GM12878 (cell line): Measurements from ENCODE around the gene IL15. TPM values are rescaled to one million over a fixed set of nuclear protein-coding genes. Genes with fewer than 3 reads are reported as not detected.

ENCODE experiments used
- ATAC-seq: fragments of 200-7000 bp; cut with Tn5 transposase; 3 replicates; pipeline ENCODE4 v1.9.1; 2020; ENCODE audit warnings: mild to moderate bottlenecking, moderate library complexity
- BruUV-seq: library from RNA; stranded (reverse); fragments of 400-500 nt; replicated peaks from 2 replicates; lab custom pipeline; 2021; lab: Mats Ljungman, UMichigan
- CTCF ChIA-PET: fragments of 300-600 bp; sonication (Branson Sonifier 250); formaldehyde crosslinking; extraction: SDS; loops from one replicate; lab custom pipeline; 2021; ENCODE audit warnings: inconsistent platforms; lab: Yijun Ruan, JAX
- POLR2A ChIA-PET: fragments of 350-600 bp; formaldehyde crosslinking; extraction: SDS; loops from one replicate; lab custom pipeline; 2021; ENCODE audit warnings: inconsistent platforms; lab: Charles Lee
- RAD21 ChIA-PET: fragments of 300-600 bp; sonication (Branson Sonifier 250); formaldehyde crosslinking; loops from one replicate; lab custom pipeline; 2023; ENCODE audit warnings: antibody characterized with exemption; ENCODE audit not compliant: unreplicated experiment; lab: Charles Lee
- SMC1A ChIA-PET: fragments of 300-600 bp; sonication (Branson Sonifier 250); formaldehyde crosslinking; loops from one replicate; lab custom pipeline; 2023; ENCODE audit not compliant: unreplicated experiment, uncharacterized antibody; lab: Charles Lee
- DNase-seq: peaks from one replicate; pipeline ENCODE4 v3.0.0-alpha.2; 2011; ENCODE audit warnings: low read depth, low spot score
- FAIRE-seq: peaks from 3 replicates; lab custom pipeline; 2011; peaks lifted over from hg19 to GRCh38; lab: Jason Lieb, UNC
- H2AFZ ChIP-seq: 2 replicates; pipeline ENCODE4 v1.6.0; 2011; ENCODE audit warnings: low read depth, low read length, control low read depth; ENCODE audit not compliant: control insufficient read depth
- H3K27ac ChIP-seq: 2 replicates; pipeline ENCODE4 v1.5.1; 2011; ENCODE audit warnings: control low read depth; ENCODE audit not compliant: control insufficient read depth, insufficient read depth
- H3K27me3 ChIP-seq, 2 experiments: replicated peaks in 1 of 2; 2 replicates each; pipeline versions ENCODE4 v1.6.0 to v1.6.1; 2011; ENCODE audit warnings: low read length in 1 of 2; ENCODE audit not compliant: control insufficient read depth in 2 of 2, insufficient read depth in 2 of 2
- H3K36me3 ChIP-seq, 2 experiments: 2 replicates each; pipeline ENCODE4 v1.5.1; 2011; ENCODE audit warnings: low read length in 1 of 2; ENCODE audit not compliant: control insufficient read depth in 2 of 2, insufficient read depth in 2 of 2
- H3K4me1 ChIP-seq: 2 replicates; pipeline ENCODE4 v1.6.1; 2011; ENCODE audit warnings: mild to moderate bottlenecking, low read length, moderate library complexity, mixed read lengths; ENCODE audit not compliant: control insufficient read depth, insufficient read depth
- H3K4me2 ChIP-seq: 2 replicates; pipeline ENCODE4 v1.6.0; 2011; ENCODE audit warnings: control low read depth; ENCODE audit not compliant: control insufficient read depth, insufficient read depth
- H3K4me3 ChIP-seq: fragments of 200-600 bp; sonication (generic); 2 replicates; pipeline ENCODE4 v1.5.1; 2016
- H3K79me2 ChIP-seq: 2 replicates; pipeline ENCODE4 v1.6.0; 2011; ENCODE audit warnings: low read length; ENCODE audit not compliant: control insufficient read depth, insufficient read depth
- H3K9ac ChIP-seq: 2 replicates; pipeline ENCODE4 v1.8.0; 2011; ENCODE audit warnings: low read length, control low read depth, mixed read lengths; ENCODE audit not compliant: control insufficient read depth, insufficient read depth
- H3K9me3 ChIP-seq: replicated peaks from 3 replicates; pipeline ENCODE4 v1.5.1; 2011; ENCODE audit warnings: mild to moderate bottlenecking, low read length; ENCODE audit not compliant: control insufficient read depth, insufficient read depth
- H4K20me1 ChIP-seq: 2 replicates; pipeline ENCODE4 v1.6.0; 2011; ENCODE audit not compliant: control insufficient read depth, insufficient read depth
- BHLHE40 ChIP-seq, 2 experiments: fragments of 450-650 bp in 1 of 2; IDR thresholded peaks; 2 replicates each; pipeline ENCODE4 v1.6.1; 2011 to 2017; ENCODE audit warnings: low read depth in 2 of 2, borderline replicate concordance in 1 of 2, improper control_type of control experiment in 1 of 2, low read length in 1 of 2, mild to moderate bottlenecking in 1 of 2
- CREM ChIP-seq: IDR thresholded peaks from 2 replicates; pipeline ENCODE4 v1.6.1; 2014; ENCODE audit warnings: antibody characterized with exemption, low read depth
- EZH2 ChIP-seq: IDR thresholded peaks from 2 replicates; pipeline ENCODE4 v1.6.1; 2012; ENCODE audit warnings: low read depth, mild to moderate bottlenecking, control low read depth, inconsistent platforms, low read length, borderline replicate concordance; ENCODE audit not compliant: control insufficient read depth
- HDAC2 ChIP-seq: fragments of 200-600 bp; sonication (generic); IDR thresholded peaks from 2 replicates; pipeline ENCODE4 v1.6.1; 2017
- KAT2A ChIP-seq: conservative IDR thresholded peaks from 2 replicates; pipeline ENCODE4 v1.6.1; 2011; ENCODE audit warnings: low read depth, low read length; ENCODE audit not compliant: control insufficient read depth
- NFIC ChIP-seq: IDR thresholded peaks from 2 replicates; pipeline ENCODE4 v1.6.1; 2012; ENCODE audit warnings: low read depth, mild to moderate bottlenecking, inconsistent platforms, low read length, moderate library complexity
- NR2C1 ChIP-seq: fragments of 450-650 bp; IDR thresholded peaks from 2 replicates; pipeline ENCODE4 v1.6.1; 2017; ENCODE audit warnings: antibody characterized with exemption, mild to moderate bottlenecking, moderate library complexity
- POLR2AphosphoS5 ChIP-seq: IDR thresholded peaks from 2 replicates; pipeline ENCODE4 v1.6.1; 2011; ENCODE audit warnings: mild to moderate bottlenecking, low read length, inconsistent platforms
- ZNF274 ChIP-seq: IDR thresholded peaks from one replicate; pipeline ENCODE4 v1.8.0; 2011; ENCODE audit not compliant: insufficient read length, insufficient read depth
- WGBS: methylation state at CpG from one replicate; pipeline ENCODE4 v1.1.6; 2016; ENCODE audit warnings: low lambda C conversion rate; ENCODE audit not compliant: insufficient replicate concordance, insufficient coverage; ENCODE audit errors: missing lambda C conversion rate; 5-methylcytosine and 5-hydroxymethylcytosine counted together
- in situ Hi-C: fragments of 300-500 bp; cut with MboI; formaldehyde crosslinking; loops from 9 replicates; pipeline ENCODE4 v1.14.3; 2018; ENCODE audit warnings: mixed read lengths
- intact Hi-C: fragments of 100-400 bp; cut with micrococcal nuclease; formaldehyde crosslinking; loops from one replicate; pipeline ENCODE4 v1.14.2; 2022; ENCODE audit not compliant: unreplicated experiment
- polyA plus RNA-seq, 11 experiments: library from polyadenylated mRNA; depleted of rRNA in 4 of 11; unstranded in 6 of 11; stranded (reverse) in 5 of 11; fragments of >200 nt; fragmentation: Nextera tagmentation in 4 of 11; fragmentation: Illumina TruSeq in 1 of 11; extraction: Ambion mirVana in 4 of 11; extraction: Trizol in 1 of 11; gene quantifications; 1 replicate in 1 of 11; 2 replicates in 10 of 11; pipeline versions ENCODE4 v1.2.1 to v1.2.3, GENCODE V29; 2011 to 2016; ENCODE audit warnings: inconsistent platforms in 2 of 11, missing spikeins in 2 of 11, low read depth in 1 of 11
- total RNA-seq, 4 experiments: library from RNA; depleted of rRNA in 3 of 4; stranded (reverse); fragments of >200 nt in 3 of 4; fragmentation: Illumina TruSeq in 1 of 4; extraction: Trizol in 1 of 4; gene quantifications; 2 replicates each; pipeline versions ENCODE4 v1.2.1 to v1.2.3, GENCODE V29; 2013 to 2021
- TF ChIP-seq, protein P1 (sequence below): fragments of 450-650 bp; IDR thresholded peaks from 2 replicates; pipeline ENCODE4 v1.6.1; 2017; ENCODE audit warnings: mild to moderate bottlenecking, low read depth, inconsistent platforms; ENCODE audit not compliant: poor library complexity, severe bottlenecking
- TF ChIP-seq, protein P2 (sequence below): fragments of 450-650 bp; IDR thresholded peaks from 2 replicates; pipeline ENCODE4 v1.6.1; 2017; ENCODE audit warnings: borderline replicate concordance
- TF ChIP-seq, protein P3 (sequence below): fragments of 450-650 bp; IDR thresholded peaks from 2 replicates; pipeline ENCODE4 v1.6.1; 2016; ENCODE audit warnings: mild to moderate bottlenecking

IL15 gene
- total and polyA plus RNA-seq, 10 of the 15 experiments (the other 5 are each of a cell fraction or from before 2014, with no cell fraction given) = 6.0 to 11.4 (median 8.2) TPM

DNA sequence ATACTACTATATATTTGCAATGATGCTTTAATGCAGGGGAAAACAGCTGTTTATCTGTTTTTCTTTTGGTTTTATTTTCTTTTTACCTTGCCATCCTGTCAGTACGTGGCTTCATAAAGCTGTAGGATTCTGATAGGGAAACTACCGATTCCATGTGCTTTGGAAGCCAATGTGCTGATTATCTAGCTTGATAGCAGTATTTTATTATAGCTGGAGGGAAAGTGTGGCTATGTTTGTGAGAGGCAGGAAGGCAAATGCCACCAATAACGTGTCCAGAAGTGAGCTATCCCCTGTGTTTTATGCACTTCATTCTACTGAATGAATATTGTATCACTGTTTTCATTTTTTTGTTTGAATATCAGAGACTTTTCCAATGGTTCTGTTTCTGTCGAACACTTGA lies 43.7 kb downstream of the IL15 start:
- Histone ChIP-seq H3K4me1 (no peaks in the 10 kb centered on the region), H3K27ac (no peak overlapping the region), H3K4me2 (no peak overlapping the region), H3K4me3 (no peak overlapping the region), H3K79me2 (peaks cover 2% of the 10 kb centered on the region), H2AFZ (no peak overlapping the region), H4K20me1 (no peaks in the 10 kb centered on the region), H3K36me3 (no peaks in the 10 kb centered on the region), H3K9me3 (no peaks in the 10 kb centered on the region), H3K27me3 (no peaks in the 10 kb centered on the region), H3K9ac (no peak overlapping the region)
- DNase-seq (no peak), FAIRE-seq (peak; percentile 13), ATAC-seq (no peak)
- TF ChIP-seq EZH2 = no peak
- TF ChIP-seq BHLHE40 (IDR thresholded peaks at IDR 0.05; ENCODE audit: borderline replicate concordance in 1 of 2, low read depth in 2 of 2, low read length in 1 of 2) = no peak
- no peak for TF ChIP-seq NR2C1
- no peak for TF ChIP-seq KAT2A
- TF ChIP-seq, protein P1, sequence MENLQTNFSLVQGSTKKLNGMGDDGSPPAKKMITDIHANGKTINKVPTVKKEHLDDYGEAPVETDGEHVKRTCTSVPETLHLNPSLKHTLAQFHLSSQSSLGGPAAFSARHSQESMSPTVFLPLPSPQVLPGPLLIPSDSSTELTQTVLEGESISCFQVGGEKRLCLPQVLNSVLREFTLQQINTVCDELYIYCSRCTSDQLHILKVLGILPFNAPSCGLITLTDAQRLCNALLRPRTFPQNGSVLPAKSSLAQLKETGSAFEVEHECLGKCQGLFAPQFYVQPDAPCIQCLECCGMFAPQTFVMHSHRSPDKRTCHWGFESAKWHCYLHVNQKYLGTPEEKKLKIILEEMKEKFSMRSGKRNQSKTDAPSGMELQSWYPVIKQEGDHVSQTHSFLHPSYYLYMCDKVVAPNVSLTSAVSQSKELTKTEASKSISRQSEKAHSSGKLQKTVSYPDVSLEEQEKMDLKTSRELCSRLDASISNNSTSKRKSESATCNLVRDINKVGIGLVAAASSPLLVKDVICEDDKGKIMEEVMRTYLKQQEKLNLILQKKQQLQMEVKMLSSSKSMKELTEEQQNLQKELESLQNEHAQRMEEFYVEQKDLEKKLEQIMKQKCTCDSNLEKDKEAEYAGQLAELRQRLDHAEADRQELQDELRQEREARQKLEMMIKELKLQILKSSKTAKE = no peak
- no peak for TF ChIP-seq ZNF274
- TF ChIP-seq, protein P2, sequence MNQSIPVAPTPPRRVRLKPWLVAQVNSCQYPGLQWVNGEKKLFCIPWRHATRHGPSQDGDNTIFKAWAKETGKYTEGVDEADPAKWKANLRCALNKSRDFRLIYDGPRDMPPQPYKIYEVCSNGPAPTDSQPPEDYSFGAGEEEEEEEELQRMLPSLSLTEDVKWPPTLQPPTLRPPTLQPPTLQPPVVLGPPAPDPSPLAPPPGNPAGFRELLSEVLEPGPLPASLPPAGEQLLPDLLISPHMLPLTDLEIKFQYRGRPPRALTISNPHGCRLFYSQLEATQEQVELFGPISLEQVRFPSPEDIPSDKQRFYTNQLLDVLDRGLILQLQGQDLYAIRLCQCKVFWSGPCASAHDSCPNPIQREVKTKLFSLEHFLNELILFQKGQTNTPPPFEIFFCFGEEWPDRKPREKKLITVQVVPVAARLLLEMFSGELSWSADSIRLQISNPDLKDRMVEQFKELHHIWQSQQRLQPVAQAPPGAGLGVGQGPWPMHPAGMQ = no peak
- no peak for TF ChIP-seq POLR2AphosphoS5
- no peak for TF ChIP-seq HDAC2
- TF ChIP-seq, protein P3, sequence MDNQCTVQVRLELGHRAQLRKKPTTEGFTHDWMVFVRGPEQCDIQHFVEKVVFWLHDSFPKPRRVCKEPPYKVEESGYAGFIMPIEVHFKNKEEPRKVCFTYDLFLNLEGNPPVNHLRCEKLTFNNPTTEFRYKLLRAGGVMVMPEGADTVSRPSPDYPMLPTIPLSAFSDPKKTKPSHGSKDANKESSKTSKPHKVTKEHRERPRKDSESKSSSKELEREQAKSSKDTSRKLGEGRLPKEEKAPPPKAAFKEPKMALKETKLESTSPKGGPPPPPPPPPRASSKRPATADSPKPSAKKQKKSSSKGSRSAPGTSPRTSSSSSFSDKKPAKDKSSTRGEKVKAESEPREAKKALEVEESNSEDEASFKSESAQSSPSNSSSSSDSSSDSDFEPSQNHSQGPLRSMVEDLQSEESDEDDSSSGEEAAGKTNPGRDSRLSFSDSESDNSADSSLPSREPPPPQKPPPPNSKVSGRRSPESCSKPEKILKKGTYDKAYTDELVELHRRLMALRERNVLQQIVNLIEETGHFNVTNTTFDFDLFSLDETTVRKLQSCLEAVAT = no peak
- TF ChIP-seq CREM = no peak
- TF ChIP-seq NFIC = no peak
- ChIA-PET POLR2A (no interaction called here), SMC1A (interaction anchor here (0.6 to 1.6 kb wide), 8 partner anchors 10 to 47 kb away, joined by 3 to 4 read pairs (median 3); no protein-coding TSS in a partner anchor), RAD21 (interaction anchor here (0.6 to 1.2 kb wide), 2 partner anchors 18 to 496 kb away, joined by 3 read pairs; no protein-coding TSS in a partner anchor), CTCF (interaction anchor here (0.8 to 2.1 kb wide), 4 partner anchors 9 to 23 kb away, joined by 3 to 7 read pairs (median 4); no protein-coding TSS in a partner anchor)
- 42% methylated on average over 4 of the region's 4 CpGs for WGBS
- BruUV-seq = no TSS peak
- intact Hi-C loops (no loop called here), in situ Hi-C loops (no loop called here)
